PC-9 (cell line): ENCODE measurements around the gene DOCK4. TPM values are rescaled to one million over a fixed set of nuclear protein-coding genes. Genes with fewer than 3 reads are reported as not detected.

Source experiments
- BruUV-seq: library from RNA; stranded (reverse); fragments of 400-500 nt; replicated peaks from 2 replicates; lab custom pipeline; 2021; lab: Mats Ljungman, UMichigan
- CTCF ChIA-PET: fragments of 300-600 bp; sonication (Branson Sonifier 250); formaldehyde crosslinking; loops from one replicate; lab custom pipeline; 2022; ENCODE audit warnings: antibody characterized with exemption; lab: Charles Lee
- POLR2A ChIA-PET: fragments of 300-600 bp; sonication (Branson Sonifier 250); formaldehyde crosslinking; loops from one replicate; lab custom pipeline; 2022; ENCODE audit warnings: antibody characterized with exemption; ENCODE audit not compliant: unreplicated experiment; lab: Charles Lee
- DNase-seq, 2 experiments: peaks; one replicate each; pipeline versions ENCODE4 v3.0.0 to v3.0.0-alpha.2; 2015 to 2022; ENCODE audit warnings: mixed read lengths in 1 of 2
- H2AFZ ChIP-seq: fragments of 200-600 bp; sonication (generic); 2 replicates; pipeline ENCODE4 v1.8.1; 2017; ENCODE audit warnings: antibody characterized with exemption
- H3F3A ChIP-seq: fragments of 200-600 bp; sonication (generic); 2 replicates; pipeline ENCODE4 v1.8.1; 2017; ENCODE audit warnings: antibody characterized with exemption, mild to moderate bottlenecking, low read depth; ENCODE audit not compliant: insufficient read depth
- H3K27ac ChIP-seq: fragments of 200-600 bp; sonication (generic); 2 replicates; pipeline ENCODE4 v1.6.1; 2016; ENCODE audit warnings: mixed run types
- H3K27me3 ChIP-seq: fragments of 200-600 bp; sonication (generic); 2 replicates; pipeline ENCODE4 v1.6.1; 2016; ENCODE audit warnings: low read depth, mixed run types; ENCODE audit not compliant: insufficient read depth
- H3K36me3 ChIP-seq: fragments of 200-600 bp; sonication (generic); 2 replicates; pipeline ENCODE4 v1.6.1; 2016; ENCODE audit warnings: low read depth, mixed run types
- H3K4me1 ChIP-seq: fragments of 200-600 bp; sonication (generic); replicated peaks from 2 replicates; pipeline ENCODE4 v1.6.1; 2016; ENCODE audit warnings: mixed run types; ENCODE audit not compliant: insufficient read depth
- H3K4me2 ChIP-seq: fragments of 200-600 bp; sonication (generic); 2 replicates; pipeline ENCODE4 v1.6.1; 2017; ENCODE audit warnings: mixed run types
- H3K4me3 ChIP-seq: fragments of 200-600 bp; sonication (generic); 2 replicates; pipeline ENCODE4 v1.6.1; 2016; ENCODE audit warnings: mixed run types
- H3K79me2 ChIP-seq: fragments of 200-600 bp; sonication (generic); 2 replicates; pipeline ENCODE4 v1.6.1; 2017; ENCODE audit warnings: low read depth, mixed run types
- H3K9me2 ChIP-seq: fragments of 200-600 bp; sonication (generic); 2 replicates; pipeline ENCODE4 v1.8.1; 2017; ENCODE audit warnings: mild to moderate bottlenecking; ENCODE audit not compliant: insufficient read depth
- H3K9me3 ChIP-seq: fragments of 200-600 bp; sonication (generic); 2 replicates; pipeline ENCODE4 v1.8.1; 2016; ENCODE audit warnings: low read depth; ENCODE audit not compliant: insufficient read depth
- H4K20me1 ChIP-seq: fragments of 200-600 bp; sonication (generic); 2 replicates; pipeline ENCODE4 v1.8.1; 2017; ENCODE audit not compliant: insufficient read depth
- EZH2 ChIP-seq: fragments of 200-600 bp; sonication (generic); IDR thresholded peaks from 2 replicates; pipeline ENCODE4 v1.8.0; 2017; ENCODE audit warnings: antibody characterized with exemption, low read depth
- intact Hi-C: fragments of 100-400 bp; cut with micrococcal nuclease; formaldehyde crosslinking; loops from one replicate; pipeline ENCODE4 v1.10.0; 2022; ENCODE audit not compliant: unreplicated experiment
- total RNA-seq: library from RNA; stranded (reverse); gene quantifications from 2 replicates; pipeline ENCODE4 v1.2.3, GENCODE V29; 2021
- TF ChIP-seq, protein P1 (sequence below): fragments of 200-600 bp; sonication (generic); conservative IDR thresholded peaks from 2 replicates; pipeline ENCODE4 v1.6.1; 2017; ENCODE audit warnings: mixed run types, antibody characterized with exemption, mild to moderate bottlenecking, moderate library complexity

Gene DOCK4
- total RNA-seq, 1 experiment from 2014 or later: 0.98 TPM

DNA sequence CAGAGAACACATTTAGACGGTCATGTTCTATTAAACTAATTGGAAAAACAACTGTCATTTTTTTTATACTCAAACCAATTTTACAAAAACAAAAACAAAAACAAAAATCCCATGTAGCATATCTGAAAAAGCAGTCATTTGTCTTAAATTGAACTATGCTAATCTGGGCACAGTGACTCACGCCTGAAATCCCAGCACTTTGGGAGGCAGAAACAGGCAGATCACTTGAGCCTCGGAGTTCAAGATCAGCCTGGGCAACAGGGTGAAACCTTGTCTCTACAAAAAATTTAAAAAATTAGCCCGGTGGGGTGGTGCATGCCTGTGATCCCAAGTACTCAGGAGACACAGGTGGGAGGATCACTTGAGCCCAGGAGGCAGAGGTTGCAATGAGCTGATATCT lies 253.4 kb downstream of the DOCK4 start:
- intact Hi-C loops: no loop called here
- no peaks in the 10 kb centered on the region for H3K36me3 ChIP-seq
- no peaks in the 10 kb centered on the region for H3K27me3 ChIP-seq
- TF ChIP-seq EZH2: no peak
- TF ChIP-seq, protein P1, sequence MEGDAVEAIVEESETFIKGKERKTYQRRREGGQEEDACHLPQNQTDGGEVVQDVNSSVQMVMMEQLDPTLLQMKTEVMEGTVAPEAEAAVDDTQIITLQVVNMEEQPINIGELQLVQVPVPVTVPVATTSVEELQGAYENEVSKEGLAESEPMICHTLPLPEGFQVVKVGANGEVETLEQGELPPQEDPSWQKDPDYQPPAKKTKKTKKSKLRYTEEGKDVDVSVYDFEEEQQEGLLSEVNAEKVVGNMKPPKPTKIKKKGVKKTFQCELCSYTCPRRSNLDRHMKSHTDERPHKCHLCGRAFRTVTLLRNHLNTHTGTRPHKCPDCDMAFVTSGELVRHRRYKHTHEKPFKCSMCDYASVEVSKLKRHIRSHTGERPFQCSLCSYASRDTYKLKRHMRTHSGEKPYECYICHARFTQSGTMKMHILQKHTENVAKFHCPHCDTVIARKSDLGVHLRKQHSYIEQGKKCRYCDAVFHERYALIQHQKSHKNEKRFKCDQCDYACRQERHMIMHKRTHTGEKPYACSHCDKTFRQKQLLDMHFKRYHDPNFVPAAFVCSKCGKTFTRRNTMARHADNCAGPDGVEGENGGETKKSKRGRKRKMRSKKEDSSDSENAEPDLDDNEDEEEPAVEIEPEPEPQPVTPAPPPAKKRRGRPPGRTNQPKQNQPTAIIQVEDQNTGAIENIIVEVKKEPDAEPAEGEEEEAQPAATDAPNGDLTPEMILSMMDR: no peak
- no peak overlapping the region for H3K27ac ChIP-seq
- DNase-seq: no peak
- H3K9me2 ChIP-seq: no peaks in the 10 kb centered on the region
- H3F3A ChIP-seq: no peaks in the 10 kb centered on the region
- no peak overlapping the region for H2AFZ ChIP-seq
- no TSS peak for BruUV-seq
- H3K4me1 ChIP-seq: no peaks in the 10 kb centered on the region
- H3K9me3 ChIP-seq: no peaks in the 10 kb centered on the region
- ChIA-PET CTCF (no interaction called here), POLR2A (no interaction called here)
- no peaks in the 10 kb centered on the region for H4K20me1 ChIP-seq
- H3K79me2 ChIP-seq: no peaks in the 10 kb centered on the region
- no peak overlapping the region for H3K4me3 ChIP-seq
- no peak overlapping the region for H3K4me2 ChIP-seq

DNA sequence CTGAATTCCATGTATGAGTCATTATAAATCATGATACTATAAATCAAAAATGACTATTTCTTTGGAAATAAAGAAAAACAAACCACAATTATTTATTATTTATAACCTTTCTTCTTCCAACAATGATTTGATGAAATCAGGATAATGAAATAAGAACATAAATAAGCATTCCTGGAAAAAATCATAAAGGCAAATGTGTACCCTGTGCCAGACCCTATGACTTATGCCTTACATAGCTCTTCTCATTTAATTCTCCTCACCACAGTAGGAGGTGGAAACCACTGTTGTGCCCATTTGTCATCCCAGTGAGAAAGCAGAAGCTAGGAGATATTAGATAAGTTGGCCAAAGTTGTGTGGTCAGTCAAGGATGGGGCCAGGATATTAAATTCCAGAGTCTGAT lies 255.1 kb downstream of the DOCK4 start:
- H3K27ac ChIP-seq: no peak overlapping the region
- ChIA-PET POLR2A (no interaction called here), CTCF (no interaction called here)
- TF ChIP-seq, protein P1: no peak
- H2AFZ ChIP-seq: no peak overlapping the region
- no TSS peak for BruUV-seq
- no peaks in the 10 kb centered on the region for H4K20me1 ChIP-seq
- no peaks in the 10 kb centered on the region for H3K9me2 ChIP-seq
- DNase-seq: no peak
- H3K27me3 ChIP-seq: no peaks in the 10 kb centered on the region
- H3K36me3 ChIP-seq: no peaks in the 10 kb centered on the region
- no peak overlapping the region for H3K4me2 ChIP-seq
- H3F3A ChIP-seq: no peaks in the 10 kb centered on the region
- no peaks in the 10 kb centered on the region for H3K9me3 ChIP-seq
- H3K4me3 ChIP-seq: no peak overlapping the region
- intact Hi-C loops: no loop called here
- no peaks in the 10 kb centered on the region for H3K4me1 ChIP-seq
- H3K79me2 ChIP-seq: no peaks in the 10 kb centered on the region

DNA sequence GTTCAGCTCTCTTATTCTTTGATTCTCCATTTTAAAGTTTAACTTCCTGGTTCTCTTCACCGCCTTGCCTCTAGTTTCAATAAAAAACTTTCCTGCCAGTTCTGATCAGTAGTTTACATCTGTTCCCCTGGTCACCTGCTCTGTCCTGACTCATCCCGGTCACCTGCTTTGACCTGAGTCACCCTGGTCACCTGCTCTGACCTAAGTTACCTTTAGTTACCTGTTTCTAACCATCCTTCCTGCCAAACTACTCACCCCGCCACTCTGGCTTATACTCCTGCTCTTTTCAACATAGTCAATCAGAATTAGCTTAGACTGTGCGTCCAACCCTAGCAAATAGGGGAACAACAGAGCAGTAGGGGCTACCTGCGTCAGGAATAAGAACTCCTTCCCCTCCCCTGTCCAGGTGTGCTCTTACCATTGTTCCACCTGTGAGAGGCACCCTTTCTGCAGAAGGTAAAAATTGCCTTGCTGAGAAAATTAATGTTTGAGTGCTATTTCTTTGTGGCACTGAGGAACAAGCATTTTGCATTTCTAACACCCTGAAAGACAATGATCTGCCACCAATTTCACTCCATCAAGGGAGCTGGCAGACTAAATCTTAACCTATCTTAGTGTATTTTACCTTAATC lies 263.6 kb downstream of the DOCK4 start:
- intact Hi-C loops: no loop called here
- no peaks in the 10 kb centered on the region for H3K27me3 ChIP-seq
- no peaks in the 10 kb centered on the region for H3F3A ChIP-seq
- ChIA-PET POLR2A (no interaction called here), CTCF (no interaction called here)
- H3K36me3 ChIP-seq: no peaks in the 10 kb centered on the region
- H3K4me2 ChIP-seq: no peak overlapping the region
- H3K9me3 ChIP-seq: peaks cover 9% of the 10 kb centered on the region
- TF ChIP-seq, protein P1: no peak
- TF ChIP-seq EZH2: no peak
- no peaks in the 10 kb centered on the region for H3K9me2 ChIP-seq
- H4K20me1 ChIP-seq: no peaks in the 10 kb centered on the region
- no peak for DNase-seq
- no TSS peak for BruUV-seq
- no peaks in the 10 kb centered on the region for H3K79me2 ChIP-seq
- H3K4me1 ChIP-seq: no peaks in the 10 kb centered on the region
- no peak overlapping the region for H2AFZ ChIP-seq
- H3K27ac ChIP-seq: no peak overlapping the region
- no peak overlapping the region for H3K4me3 ChIP-seq
